Brain microvascular endothelial cell (primary cell): ENCODE data around the gene EVC2.
A peak's percentile ranks its signal among the peaks of the same experiment; 100 is the strongest.

Experiments
- DNase-seq: peaks from one replicate; pipeline ENCODE4 v3.0.0-alpha.2; 2020
- H3K27ac ChIP-seq: fragments of 250-450 bp; sonication (Bioruptor Pico); 2 replicates; pipeline ENCODE4 v1.5.1; 2020; ENCODE audit warnings: mild to moderate bottlenecking, moderate library complexity
- H3K27me3 ChIP-seq: fragments of 250-450 bp; sonication (Bioruptor Pico); replicated peaks from 2 replicates; pipeline ENCODE4 v1.5.1; 2020; ENCODE audit warnings: mild to moderate bottlenecking
- H3K36me3 ChIP-seq: fragments of 250-450 bp; sonication (Bioruptor Pico); replicated peaks from 2 replicates; pipeline ENCODE4 v1.5.1; 2020; ENCODE audit warnings: mild to moderate bottlenecking
- H3K4me3 ChIP-seq: 2 replicates; pipeline ENCODE4 v1.5.1; 2011; ENCODE audit warnings: low read depth, mild to moderate bottlenecking, control low read depth, low read length, moderate library complexity
- in situ Hi-C: cut with HindIII; loops from 2 replicates; pipeline ENCODE4 v1.10.0; 2017; ENCODE audit warnings: low sequenced_read_pairs, low pct_ligation_motif_present
- TF ChIP-seq, protein P1 (sequence below): IDR thresholded peaks from 2 replicates; pipeline ENCODE4 v1.5.1; 2011; ENCODE audit warnings: low read depth, mild to moderate bottlenecking, moderate library complexity, low read length, control low read depth, inconsistent platforms; ENCODE audit errors: missing control alignments

Gene EVC2

DNA sequence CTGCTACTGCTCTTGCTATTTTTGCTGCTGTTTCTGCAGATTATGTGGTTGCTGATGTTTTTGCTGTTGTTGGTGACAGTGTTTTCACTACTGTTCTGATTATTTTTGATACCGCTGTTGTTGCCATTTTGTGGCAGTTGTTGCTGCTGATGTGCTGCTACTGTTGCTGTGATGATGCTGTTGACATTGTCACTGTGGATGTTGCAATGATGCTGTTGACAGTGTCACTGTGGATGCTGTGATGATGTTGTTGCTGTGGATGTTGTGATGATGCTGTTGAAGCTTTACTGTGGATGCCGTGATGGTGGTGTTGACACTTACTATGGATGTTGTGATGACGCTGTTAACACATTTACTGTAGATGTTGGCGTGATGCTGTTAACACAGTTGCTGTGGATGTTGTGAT, 180.3 kb downstream of the EVC2 start:
- TF ChIP-seq, protein P1, sequence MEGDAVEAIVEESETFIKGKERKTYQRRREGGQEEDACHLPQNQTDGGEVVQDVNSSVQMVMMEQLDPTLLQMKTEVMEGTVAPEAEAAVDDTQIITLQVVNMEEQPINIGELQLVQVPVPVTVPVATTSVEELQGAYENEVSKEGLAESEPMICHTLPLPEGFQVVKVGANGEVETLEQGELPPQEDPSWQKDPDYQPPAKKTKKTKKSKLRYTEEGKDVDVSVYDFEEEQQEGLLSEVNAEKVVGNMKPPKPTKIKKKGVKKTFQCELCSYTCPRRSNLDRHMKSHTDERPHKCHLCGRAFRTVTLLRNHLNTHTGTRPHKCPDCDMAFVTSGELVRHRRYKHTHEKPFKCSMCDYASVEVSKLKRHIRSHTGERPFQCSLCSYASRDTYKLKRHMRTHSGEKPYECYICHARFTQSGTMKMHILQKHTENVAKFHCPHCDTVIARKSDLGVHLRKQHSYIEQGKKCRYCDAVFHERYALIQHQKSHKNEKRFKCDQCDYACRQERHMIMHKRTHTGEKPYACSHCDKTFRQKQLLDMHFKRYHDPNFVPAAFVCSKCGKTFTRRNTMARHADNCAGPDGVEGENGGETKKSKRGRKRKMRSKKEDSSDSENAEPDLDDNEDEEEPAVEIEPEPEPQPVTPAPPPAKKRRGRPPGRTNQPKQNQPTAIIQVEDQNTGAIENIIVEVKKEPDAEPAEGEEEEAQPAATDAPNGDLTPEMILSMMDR, result no peak
- no peak overlapping the region for H3K27ac ChIP-seq
- no peaks in the 10 kb centered on the region for H3K36me3 ChIP-seq
- in situ Hi-C loops, result no loop called here
- H3K27me3 ChIP-seq, result no peaks in the 10 kb centered on the region
- DNase-seq, result no peak
- H3K4me3 ChIP-seq, result no peak overlapping the region

GRCh38 chr4:5527211-5527610, 181.1 kb downstream of the EVC2 start:
- in situ Hi-C loops, result no loop called here
- TF ChIP-seq, protein P1, result no peak
- no peak for DNase-seq
- no peaks in the 10 kb centered on the region for H3K27me3 ChIP-seq
- no peaks in the 10 kb centered on the region for H3K36me3 ChIP-seq
- H3K27ac ChIP-seq, result no peak overlapping the region
- no peak overlapping the region for H3K4me3 ChIP-seq

GRCh38 chr4:5526080-5526846, 182.1 kb downstream of the EVC2 start:
- Histone ChIP-seq H3K36me3 (no peaks in the 10 kb centered on the region), H3K27ac (no peak overlapping the region), H3K4me3 (no peak overlapping the region), H3K27me3 (no peaks in the 10 kb centered on the region)
- TF ChIP-seq, protein P1, result no peak
- in situ Hi-C loops, result no loop called here
- DNase-seq, result no peak

DNA sequence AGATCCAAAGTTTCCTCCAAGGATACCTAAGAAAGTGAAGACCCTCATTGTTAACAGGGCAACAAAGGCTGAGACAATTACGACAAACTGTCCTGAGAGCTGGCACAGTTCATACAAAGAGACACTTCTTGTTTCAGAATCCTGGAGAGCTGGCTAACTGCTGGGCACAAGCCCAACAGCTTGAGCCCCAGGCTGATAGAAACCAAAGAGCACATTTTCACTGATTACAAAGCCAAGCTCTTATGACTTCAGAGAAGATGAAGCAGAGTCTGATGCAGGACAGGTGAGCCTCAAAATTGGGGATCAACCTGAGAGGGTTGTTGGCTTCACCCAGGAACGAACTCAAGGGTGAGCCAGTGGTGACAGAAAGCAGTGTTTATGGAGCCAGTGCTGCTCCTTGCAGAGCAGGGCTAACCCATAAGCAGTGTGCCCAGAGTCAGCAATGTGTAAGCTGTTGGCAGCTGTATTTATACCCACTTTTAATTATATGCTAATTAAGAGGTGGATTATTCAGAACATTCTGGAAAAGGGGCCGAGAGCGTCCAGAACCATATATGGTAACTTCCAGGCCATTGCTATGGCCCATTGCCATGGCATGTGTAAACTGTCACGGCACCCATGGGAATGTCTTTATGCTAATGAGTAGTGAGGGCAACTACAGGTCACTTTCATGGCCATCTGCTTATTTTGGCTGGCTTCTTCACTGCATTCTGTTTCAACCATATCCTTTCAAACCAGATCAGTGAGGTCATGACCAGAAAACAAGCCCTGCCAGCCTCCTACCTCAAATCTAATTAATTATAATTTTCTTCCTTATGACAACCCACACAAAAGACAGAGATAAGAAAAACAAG, 183.7 kb downstream of the EVC2 start:
- H3K27ac ChIP-seq, result no peak overlapping the region
- in situ Hi-C loops, result no loop called here
- H3K4me3 ChIP-seq, result no peak overlapping the region
- H3K27me3 ChIP-seq, result no peaks in the 10 kb centered on the region
- peak; percentile 83 for DNase-seq
- TF ChIP-seq, protein P1, result no peak
- H3K36me3 ChIP-seq, result no peaks in the 10 kb centered on the region

DNA sequence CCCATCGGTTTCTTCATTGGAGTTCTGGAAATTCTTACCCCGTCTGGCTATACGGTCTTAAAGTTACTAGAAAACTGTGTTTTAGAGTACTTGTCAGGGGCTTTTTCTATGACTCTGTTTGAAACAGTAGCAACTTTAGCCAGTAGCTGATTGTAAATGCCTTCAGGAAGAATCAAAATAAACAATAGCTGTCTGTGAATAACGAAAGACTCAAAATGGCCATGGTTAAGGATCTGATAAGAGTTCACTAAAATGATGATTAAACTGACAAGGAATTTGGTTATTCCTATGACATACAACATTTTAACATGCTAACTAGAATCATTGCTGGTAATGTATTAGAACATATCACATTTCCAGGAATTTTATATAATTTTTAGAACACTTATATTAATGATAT, 191.0 kb downstream of the EVC2 start:
- no peak for DNase-seq
- in situ Hi-C loops, result no loop called here
- no peaks in the 10 kb centered on the region for H3K27me3 ChIP-seq
- H3K4me3 ChIP-seq, result no peak overlapping the region
- TF ChIP-seq, protein P1, result no peak
- H3K27ac ChIP-seq, result no peak overlapping the region
- no peaks in the 10 kb centered on the region for H3K36me3 ChIP-seq
